GM12878 (cell line): ENCODE measurements around the gene ADD1. TPM values are rescaled to one million over a fixed set of nuclear protein-coding genes. Genes with fewer than 3 reads are reported as not detected.

ENCODE experiments used
- ATAC-seq: fragments of 200-7000 bp; cut with Tn5 transposase; 3 replicates; pipeline ENCODE4 v1.9.1; 2020; ENCODE audit warnings: mild to moderate bottlenecking, moderate library complexity
- BruUV-seq: library from RNA; stranded (reverse); fragments of 400-500 nt; replicated peaks from 2 replicates; lab custom pipeline; 2021; lab: Mats Ljungman, UMichigan
- CTCF ChIA-PET: fragments of 300-600 bp; sonication (Branson Sonifier 250); formaldehyde crosslinking; extraction: SDS; loops from one replicate; lab custom pipeline; 2021; ENCODE audit warnings: inconsistent platforms; lab: Yijun Ruan, JAX
- POLR2A ChIA-PET: fragments of 350-600 bp; formaldehyde crosslinking; extraction: SDS; loops from one replicate; lab custom pipeline; 2021; ENCODE audit warnings: inconsistent platforms; lab: Charles Lee
- RAD21 ChIA-PET: fragments of 300-600 bp; sonication (Branson Sonifier 250); formaldehyde crosslinking; loops from one replicate; lab custom pipeline; 2023; ENCODE audit warnings: antibody characterized with exemption; ENCODE audit not compliant: unreplicated experiment; lab: Charles Lee
- SMC1A ChIA-PET: fragments of 300-600 bp; sonication (Branson Sonifier 250); formaldehyde crosslinking; loops from one replicate; lab custom pipeline; 2023; ENCODE audit not compliant: unreplicated experiment, uncharacterized antibody; lab: Charles Lee
- DNase-seq: peaks from one replicate; pipeline ENCODE4 v3.0.0-alpha.2; 2011; ENCODE audit warnings: low read depth, low spot score
- FAIRE-seq: peaks from 3 replicates; lab custom pipeline; 2011; peaks lifted over from hg19 to GRCh38; lab: Jason Lieb, UNC
- H2AFZ ChIP-seq: 2 replicates; pipeline ENCODE4 v1.6.0; 2011; ENCODE audit warnings: low read depth, low read length, control low read depth; ENCODE audit not compliant: control insufficient read depth
- H3K27ac ChIP-seq: 2 replicates; pipeline ENCODE4 v1.5.1; 2011; ENCODE audit warnings: control low read depth; ENCODE audit not compliant: control insufficient read depth, insufficient read depth
- H3K27me3 ChIP-seq, 2 experiments: replicated peaks in 1 of 2; 2 replicates each; pipeline versions ENCODE4 v1.6.0 to v1.6.1; 2011; ENCODE audit warnings: low read length in 1 of 2; ENCODE audit not compliant: control insufficient read depth in 2 of 2, insufficient read depth in 2 of 2
- H3K36me3 ChIP-seq, 2 experiments: 2 replicates each; pipeline ENCODE4 v1.5.1; 2011; ENCODE audit warnings: low read length in 1 of 2; ENCODE audit not compliant: control insufficient read depth in 2 of 2, insufficient read depth in 2 of 2
- H3K4me1 ChIP-seq: 2 replicates; pipeline ENCODE4 v1.6.1; 2011; ENCODE audit warnings: mild to moderate bottlenecking, low read length, moderate library complexity, mixed read lengths; ENCODE audit not compliant: control insufficient read depth, insufficient read depth
- H3K4me2 ChIP-seq: 2 replicates; pipeline ENCODE4 v1.6.0; 2011; ENCODE audit warnings: control low read depth; ENCODE audit not compliant: control insufficient read depth, insufficient read depth
- H3K4me3 ChIP-seq: fragments of 200-600 bp; sonication (generic); 2 replicates; pipeline ENCODE4 v1.5.1; 2016
- H3K79me2 ChIP-seq: 2 replicates; pipeline ENCODE4 v1.6.0; 2011; ENCODE audit warnings: low read length; ENCODE audit not compliant: control insufficient read depth, insufficient read depth
- H3K9ac ChIP-seq: 2 replicates; pipeline ENCODE4 v1.8.0; 2011; ENCODE audit warnings: low read length, control low read depth, mixed read lengths; ENCODE audit not compliant: control insufficient read depth, insufficient read depth
- H3K9me3 ChIP-seq: replicated peaks from 3 replicates; pipeline ENCODE4 v1.5.1; 2011; ENCODE audit warnings: mild to moderate bottlenecking, low read length; ENCODE audit not compliant: control insufficient read depth, insufficient read depth
- H4K20me1 ChIP-seq: 2 replicates; pipeline ENCODE4 v1.6.0; 2011; ENCODE audit not compliant: control insufficient read depth, insufficient read depth
- RCOR1 ChIP-seq: conservative IDR thresholded peaks from 2 replicates; pipeline ENCODE4 v1.6.1; 2012; ENCODE audit warnings: low read depth, low read length, improper control_type of control experiment
- WGBS: methylation state at CpG from one replicate; pipeline ENCODE4 v1.1.6; 2016; ENCODE audit warnings: low lambda C conversion rate; ENCODE audit not compliant: insufficient replicate concordance, insufficient coverage; ENCODE audit errors: missing lambda C conversion rate; 5-methylcytosine and 5-hydroxymethylcytosine counted together
- in situ Hi-C: fragments of 300-500 bp; cut with MboI; formaldehyde crosslinking; loops from 9 replicates; pipeline ENCODE4 v1.14.3; 2018; ENCODE audit warnings: mixed read lengths
- intact Hi-C: fragments of 100-400 bp; cut with micrococcal nuclease; formaldehyde crosslinking; loops from one replicate; pipeline ENCODE4 v1.14.2; 2022; ENCODE audit not compliant: unreplicated experiment
- polyA plus RNA-seq, 11 experiments: library from polyadenylated mRNA; depleted of rRNA in 4 of 11; unstranded in 6 of 11; stranded (reverse) in 5 of 11; fragments of >200 nt; fragmentation: Nextera tagmentation in 4 of 11; fragmentation: Illumina TruSeq in 1 of 11; extraction: Ambion mirVana in 4 of 11; extraction: Trizol in 1 of 11; gene quantifications; 1 replicate in 1 of 11; 2 replicates in 10 of 11; pipeline versions ENCODE4 v1.2.1 to v1.2.3, GENCODE V29; 2011 to 2016; ENCODE audit warnings: inconsistent platforms in 2 of 11, missing spikeins in 2 of 11, low read depth in 1 of 11
- total RNA-seq, 4 experiments: library from RNA; depleted of rRNA in 3 of 4; stranded (reverse); fragments of >200 nt in 3 of 4; fragmentation: Illumina TruSeq in 1 of 4; extraction: Trizol in 1 of 4; gene quantifications; 2 replicates each; pipeline versions ENCODE4 v1.2.1 to v1.2.3, GENCODE V29; 2013 to 2021
- TF ChIP-seq, protein P1 (sequence below): IDR thresholded peaks from 2 replicates; pipeline ENCODE4 v1.6.1; 2011; ENCODE audit warnings: borderline replicate concordance, low read depth, mild to moderate bottlenecking, moderate library complexity, low read length; ENCODE audit not compliant: insufficient read depth, poor library complexity, severe bottlenecking

Gene ADD1
- total and polyA plus RNA-seq, 10 of the 15 experiments (the other 5 are each of a cell fraction or from before 2014, with no cell fraction given), result 21.6 to 182 (median 105) TPM

DNA sequence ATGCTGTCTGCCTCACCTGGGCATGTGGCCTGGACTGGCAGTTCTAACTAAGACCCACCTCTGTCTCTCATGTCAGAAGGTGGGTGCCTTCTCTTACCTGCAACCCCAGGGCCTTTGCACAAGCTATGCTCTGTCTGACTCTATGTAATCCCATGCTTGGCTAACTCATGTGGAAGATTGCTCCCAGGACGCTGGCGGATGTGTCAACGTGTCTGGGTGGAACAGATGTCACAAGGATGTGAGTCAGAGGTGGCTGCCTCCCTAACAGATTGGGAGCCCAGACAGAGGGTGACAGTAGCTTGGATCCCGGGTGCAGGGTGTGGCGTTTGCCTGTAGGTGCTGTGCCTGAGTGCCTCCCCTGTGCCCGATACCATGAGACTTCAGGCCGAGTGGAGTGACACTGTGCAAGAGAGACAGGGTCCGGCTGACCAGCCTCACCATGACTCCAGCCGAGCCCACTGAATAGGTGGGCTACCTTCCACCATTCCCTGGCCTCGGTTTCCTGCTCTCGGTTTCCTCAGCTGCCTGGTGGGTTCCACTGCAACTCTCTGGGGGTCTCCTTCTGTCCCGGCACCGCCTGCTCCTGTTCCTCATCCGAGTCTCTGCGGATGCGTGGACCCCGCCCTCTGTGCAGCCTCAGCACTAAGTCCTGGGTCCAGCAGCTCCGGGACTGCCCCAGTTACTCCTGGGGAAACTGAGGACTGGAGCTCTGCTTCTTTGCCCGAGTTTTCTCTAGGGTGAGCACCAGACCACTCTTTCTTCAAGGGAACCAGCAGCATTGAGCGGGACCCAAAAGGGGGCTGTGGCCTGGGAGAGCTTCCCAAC lies 39.8 kb upstream of the ADD1 start:
- no peak overlapping the region for H3K9ac ChIP-seq
- SMC1A ChIA-PET, result interaction anchor here (1.0 to 1.1 kb wide), 2 partner anchors 8 to 9 kb away, joined by 3 to 4 read pairs; no protein-coding TSS in a partner anchor
- peaks cover 41% of the 10 kb centered on the region for H3K79me2 ChIP-seq
- H3K9me3 ChIP-seq, result no peaks in the 10 kb centered on the region
- H3K4me1 ChIP-seq, result peaks cover 56% of the 10 kb centered on the region
- WGBS, result 92% methylated on average over 20 of the region's 20 CpGs
- H4K20me1 ChIP-seq, result no peaks in the 10 kb centered on the region
- ATAC-seq, result no peak
- H2AFZ ChIP-seq, result no peak overlapping the region
- H3K27ac ChIP-seq, result no peak overlapping the region
- no peaks in the 10 kb centered on the region for H3K27me3 ChIP-seq
- in situ Hi-C loops, result no loop called here
- DNase-seq, result no peak
- H3K4me2 ChIP-seq, result peak overlapping the region; percentile 13
- H3K36me3 ChIP-seq, result no peaks in the 10 kb centered on the region; a peak in 2 of 4 replicates
- no peak overlapping the region for H3K4me3 ChIP-seq
- POLR2A ChIA-PET, result interaction anchor here (0.9 to 1.0 kb wide), 2 partner anchors 9 to 25 kb away, joined by 3 read pairs; no protein-coding TSS in a partner anchor
- no peak for FAIRE-seq
- CTCF ChIA-PET, result interaction anchor here (0.6 to 1.5 kb wide), 4 partner anchors 17 to 206 kb away, joined by 3 read pairs; no protein-coding TSS in a partner anchor
- no TSS peak for BruUV-seq
- TF ChIP-seq, protein P1, sequence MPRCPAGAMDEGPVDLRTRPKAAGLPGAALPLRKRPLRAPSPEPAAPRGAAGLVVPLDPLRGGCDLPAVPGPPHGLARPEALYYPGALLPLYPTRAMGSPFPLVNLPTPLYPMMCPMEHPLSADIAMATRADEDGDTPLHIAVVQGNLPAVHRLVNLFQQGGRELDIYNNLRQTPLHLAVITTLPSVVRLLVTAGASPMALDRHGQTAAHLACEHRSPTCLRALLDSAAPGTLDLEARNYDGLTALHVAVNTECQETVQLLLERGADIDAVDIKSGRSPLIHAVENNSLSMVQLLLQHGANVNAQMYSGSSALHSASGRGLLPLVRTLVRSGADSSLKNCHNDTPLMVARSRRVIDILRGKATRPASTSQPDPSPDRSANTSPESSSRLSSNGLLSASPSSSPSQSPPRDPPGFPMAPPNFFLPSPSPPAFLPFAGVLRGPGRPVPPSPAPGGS, result peak; percentile 67
- TF ChIP-seq RCOR1, result no peak
- intact Hi-C loops, result no loop called here
- RAD21 ChIA-PET, result interaction anchor here (1.2 to 1.5 kb wide), 2 partner anchors 9 to 16 kb away, joined by 3 read pairs; no protein-coding TSS in a partner anchor
